ENCODE data around the gene SELL. TPM values are rescaled to one million over a fixed set of nuclear protein-coding genes. Genes with fewer than 3 reads are reported as not detected.

SELL gene
- total RNA-seq, 1 donor from 2014 or later: not detected

- Histone ChIP-seq H3K79me2 (ENCODE audit: low read depth) (no peaks in the 10 kb centered on the region), H3K4me1 (no peaks in the 10 kb centered on the region), H2AFZ (replicated peaks) (no peak overlapping the region), H4K20me1 (ENCODE audit: low read depth) (no peaks in the 10 kb centered on the region), H3K9me3 (ENCODE audit: low read depth) (no peaks in the 10 kb centered on the region), H3K36me3 (no peaks in the 10 kb centered on the region), H3K4me3 (no peak overlapping the region), H3K27me3 (peaks cover 59% of the 10 kb centered on the region), H3K27ac (no peak overlapping the region), H3K9ac (no peak overlapping the region), H3K4me2 (no peak overlapping the region), H3F3A (ENCODE audit: low read depth) (no peaks in the 10 kb centered on the region)
- no peak for TF ChIP-seq EZH2phosphoT487 (IDR thresholded peaks at IDR 0.05)
- no peak for TF ChIP-seq EZH2 (IDR thresholded peaks at IDR 0.05)
- no peak for TF ChIP-seq CTCF (IDR thresholded peaks at IDR 0.05)
- no peak for DNase-seq (ENCODE audit: low spot score)
- Mint-ChIP-seq H3K9me3 (no peaks in the 10 kb centered on the region), H3K4me1 (peaks cover 21% of the 10 kb centered on the region), H3K4me3 (no peak overlapping the region), H3K27me3 (ENCODE audit: insufficient read depth, low read depth) (peaks cover 3% of the 10 kb centered on the region), H3K27ac (no peak overlapping the region), H3K36me3 (no peaks in the 10 kb centered on the region)
These were observed 30.9 kb downstream of the SELL start for GRCh38 chr1:169680377-169681019.

GRCh38 chr1:169679692-169680091 is 31.7 kb downstream of the SELL start:
- DNase-seq (ENCODE audit: low spot score): no peak
- H3K27me3 ChIP-seq: peaks cover 59% of the 10 kb centered on the region
- no peak overlapping the region for H3K27ac ChIP-seq
- H2AFZ ChIP-seq (replicated peaks): no peak overlapping the region
- H3K4me1 ChIP-seq: no peaks in the 10 kb centered on the region
- no peaks in the 10 kb centered on the region for H3K9me3 ChIP-seq (ENCODE audit: low read depth)
- no peaks in the 10 kb centered on the region for H3F3A ChIP-seq (ENCODE audit: low read depth)
- Mint-ChIP-seq H3K4me1 (peaks cover 21% of the 10 kb centered on the region), H3K9me3 (no peaks in the 10 kb centered on the region), H3K4me3 (no peak overlapping the region), H3K36me3 (no peaks in the 10 kb centered on the region), H3K27ac (no peak overlapping the region), H3K27me3 (ENCODE audit: insufficient read depth, low read depth) (peaks cover 3% of the 10 kb centered on the region)
- no peaks in the 10 kb centered on the region for H3K36me3 ChIP-seq
- H3K79me2 ChIP-seq (ENCODE audit: low read depth): no peaks in the 10 kb centered on the region
- no peak overlapping the region for H3K9ac ChIP-seq
- no peaks in the 10 kb centered on the region for H4K20me1 ChIP-seq (ENCODE audit: low read depth)
- no peak overlapping the region for H3K4me2 ChIP-seq
- TF ChIP-seq EZH2 (IDR thresholded peaks at IDR 0.05) (no peak), EZH2phosphoT487 (IDR thresholded peaks at IDR 0.05) (no peak), CTCF (IDR thresholded peaks at IDR 0.05) (no peak)
- H3K4me3 ChIP-seq: no peak overlapping the region

GRCh38 chr1:169676001-169676400 is 35.4 kb downstream of the SELL start:
- H2AFZ ChIP-seq (replicated peaks): no peak overlapping the region
- no peaks in the 10 kb centered on the region for H3K9me3 ChIP-seq (ENCODE audit: low read depth)
- H3K27ac Mint-ChIP-seq: no peak overlapping the region

More at GRCh38 chr1:169676001-169676400, 35.4 kb downstream of the SELL start:
- Mint-ChIP-seq H3K27me3 (ENCODE audit: insufficient read depth, low read depth) (no peaks in the 10 kb centered on the region), H3K4me3 (no peak overlapping the region), H3K4me1 (peaks cover 9% of the 10 kb centered on the region), H3K36me3 (no peaks in the 10 kb centered on the region), H3K9me3 (no peaks in the 10 kb centered on the region)
- Histone ChIP-seq H3K27ac (no peak overlapping the region), H3K27me3 (peaks cover 28% of the 10 kb centered on the region), H3K4me3 (no peak overlapping the region), H3F3A (ENCODE audit: low read depth) (no peaks in the 10 kb centered on the region), H3K4me2 (no peak overlapping the region), H3K4me1 (no peaks in the 10 kb centered on the region), H3K79me2 (ENCODE audit: low read depth) (no peaks in the 10 kb centered on the region), H3K9ac (no peak overlapping the region), H4K20me1 (ENCODE audit: low read depth) (no peaks in the 10 kb centered on the region), H3K36me3 (no peaks in the 10 kb centered on the region)
- TF ChIP-seq CTCF (IDR thresholded peaks at IDR 0.05): no peak
- DNase-seq (ENCODE audit: low spot score): no peak
